LNCaP clone FGC (cell line): ENCODE data around the gene HPX.

Experiments used
- DNase-seq: peaks from one replicate; pipeline ENCODE4 v3.0.0-alpha.2; 2011; ENCODE audit warnings: low read depth
- H3K4me3 ChIP-seq: 2 replicates; pipeline ENCODE4 v1.5.1; 2011; ENCODE audit warnings: mild to moderate bottlenecking, low read depth, low read length, control low read depth
- TF ChIP-seq, protein P1 (sequence below): IDR thresholded peaks from 2 replicates; pipeline ENCODE4 v1.5.1; 2012; ENCODE audit warnings: mild to moderate bottlenecking; ENCODE audit not compliant: control insufficient read depth, insufficient read depth; ENCODE audit errors: extremely low read depth

HPX gene

DNA sequence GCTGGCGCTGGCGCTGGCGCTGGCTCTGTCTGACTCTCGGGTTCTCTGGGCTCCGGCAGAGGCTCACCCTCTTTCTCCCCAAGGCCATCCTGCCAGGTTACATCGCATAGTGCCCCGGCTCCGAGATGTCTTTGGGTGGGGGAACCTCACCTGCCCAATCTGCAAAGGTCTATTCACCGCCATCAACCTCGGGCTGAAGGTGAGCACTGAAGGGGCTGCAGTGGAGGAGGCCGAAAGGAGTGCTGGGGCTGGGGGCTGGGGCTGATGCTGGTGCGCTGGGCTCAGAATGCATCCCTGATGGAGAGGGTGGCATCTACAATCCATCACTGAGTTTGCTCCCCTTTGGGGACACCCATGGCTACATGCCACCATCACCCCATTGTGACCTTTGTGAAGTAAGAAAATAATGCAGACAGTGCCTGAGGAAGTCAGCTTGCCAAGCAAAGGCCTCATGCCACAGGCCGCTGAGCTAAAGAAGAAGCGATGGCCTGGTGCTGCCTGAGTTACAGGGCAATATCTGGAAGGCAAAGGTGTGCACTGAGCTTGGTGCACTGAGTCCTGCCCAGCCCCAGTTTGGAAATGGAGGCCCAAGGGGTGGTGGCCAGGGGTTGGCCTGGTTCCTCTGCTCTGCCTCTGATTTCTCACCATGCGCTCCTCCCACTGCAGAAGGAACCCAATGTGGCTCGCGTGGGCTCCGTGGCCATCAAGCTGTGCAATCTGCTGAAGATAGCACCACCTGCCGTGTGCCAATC, 49.9 kb downstream of the HPX start:
- peak overlapping the region; percentile 75 for H3K4me3 ChIP-seq
- TF ChIP-seq, protein P1, sequence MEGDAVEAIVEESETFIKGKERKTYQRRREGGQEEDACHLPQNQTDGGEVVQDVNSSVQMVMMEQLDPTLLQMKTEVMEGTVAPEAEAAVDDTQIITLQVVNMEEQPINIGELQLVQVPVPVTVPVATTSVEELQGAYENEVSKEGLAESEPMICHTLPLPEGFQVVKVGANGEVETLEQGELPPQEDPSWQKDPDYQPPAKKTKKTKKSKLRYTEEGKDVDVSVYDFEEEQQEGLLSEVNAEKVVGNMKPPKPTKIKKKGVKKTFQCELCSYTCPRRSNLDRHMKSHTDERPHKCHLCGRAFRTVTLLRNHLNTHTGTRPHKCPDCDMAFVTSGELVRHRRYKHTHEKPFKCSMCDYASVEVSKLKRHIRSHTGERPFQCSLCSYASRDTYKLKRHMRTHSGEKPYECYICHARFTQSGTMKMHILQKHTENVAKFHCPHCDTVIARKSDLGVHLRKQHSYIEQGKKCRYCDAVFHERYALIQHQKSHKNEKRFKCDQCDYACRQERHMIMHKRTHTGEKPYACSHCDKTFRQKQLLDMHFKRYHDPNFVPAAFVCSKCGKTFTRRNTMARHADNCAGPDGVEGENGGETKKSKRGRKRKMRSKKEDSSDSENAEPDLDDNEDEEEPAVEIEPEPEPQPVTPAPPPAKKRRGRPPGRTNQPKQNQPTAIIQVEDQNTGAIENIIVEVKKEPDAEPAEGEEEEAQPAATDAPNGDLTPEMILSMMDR, result no peak
- no peak for DNase-seq

GRCh38 chr11:6389905-6390717, 50.7 kb downstream of the HPX start, which contains the start of gene SMPD1:
SMPD1 (plus strand) TSS chr11:6390474; CDS start chr11:6390599, 125 bp downstream.
- peak within 1 kb of the TSS; percentile 75 for H3K4me3 ChIP-seq
- TF ChIP-seq, protein P1, result no peak
- peak; percentile 46 for DNase-seq

DNA sequence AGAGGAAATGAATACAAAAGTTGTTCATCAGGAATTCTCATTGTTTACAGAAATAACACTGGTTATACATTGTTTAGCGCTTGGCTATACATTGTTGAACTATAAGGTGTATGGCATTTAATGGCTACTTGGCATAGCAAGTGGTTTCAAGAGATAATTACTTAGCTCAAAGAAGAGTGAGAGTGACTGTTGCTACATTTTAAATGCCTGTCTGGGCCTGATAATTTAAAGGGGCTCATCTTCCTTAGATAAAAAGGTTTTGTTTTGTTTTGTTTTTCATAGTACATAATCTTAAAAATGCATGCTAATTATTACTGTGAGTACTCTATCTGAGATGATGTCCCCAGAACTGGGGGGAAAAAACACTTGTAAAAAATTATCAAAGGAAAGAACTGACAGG, 52.0 kb downstream of the HPX start:
- no peak overlapping the region for H3K4me3 ChIP-seq
- TF ChIP-seq, protein P1, result no peak
- DNase-seq, result no peak

DNA sequence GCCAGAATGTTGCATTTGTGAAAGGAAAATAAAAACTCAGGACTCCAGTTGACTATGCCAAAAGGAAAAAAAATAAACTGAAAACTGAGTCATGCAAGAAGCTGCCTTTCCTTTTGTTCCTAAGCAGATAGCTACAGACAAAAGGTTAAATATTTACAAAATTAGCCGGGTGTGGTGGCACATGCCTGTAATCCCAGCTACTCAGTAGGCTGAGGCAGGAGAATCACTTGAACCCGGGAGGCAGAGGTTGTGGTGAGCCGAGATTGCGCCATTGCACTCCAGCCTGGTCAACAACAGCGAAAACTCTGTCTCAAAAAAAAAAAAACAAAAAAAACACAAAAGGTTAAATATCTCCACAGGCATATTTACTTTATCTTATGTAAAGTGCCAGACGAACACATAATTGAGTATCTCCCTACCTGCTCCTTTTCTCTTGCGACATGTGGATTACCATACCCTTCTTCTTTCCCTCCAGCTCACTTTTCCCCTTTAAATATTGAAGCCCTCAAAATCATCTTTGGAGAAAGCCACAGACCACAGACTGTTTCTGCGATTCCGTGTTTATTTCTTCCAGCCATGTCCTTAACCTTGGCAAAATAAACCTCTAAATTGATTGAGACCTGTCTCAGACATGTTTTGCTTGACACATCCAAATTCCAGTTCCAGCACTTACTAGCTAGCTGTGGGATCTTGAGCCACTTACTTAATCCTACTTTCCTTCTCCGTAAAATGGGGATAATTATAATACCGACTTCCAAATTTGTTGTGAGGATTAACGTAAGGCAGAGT, 52.8 kb downstream of the HPX start:
- DNase-seq, result no peak
- no peak overlapping the region for H3K4me3 ChIP-seq
- TF ChIP-seq, protein P1, result no peak

- no peak overlapping the region for H3K4me3 ChIP-seq
These were observed 55.6 kb downstream of the HPX start for GRCh38 chr11:6385046-6385777.

More at GRCh38 chr11:6385046-6385777, 55.6 kb downstream of the HPX start:
- DNase-seq, result no peak
- TF ChIP-seq, protein P1, result no peak
